H1 (cell line): ENCODE measurements around the gene TMEM14C. TPM values are rescaled to one million over a fixed set of nuclear protein-coding genes. Genes with fewer than 3 reads are reported as not detected.

Experiments used
- CHD7 ChIP-seq: fragments of 300-600 bp; sonication (generic); IDR thresholded peaks from 2 replicates; pipeline ENCODE4 v1.7.1; 2012; ENCODE audit warnings: low read length, moderate library complexity, mild to moderate bottlenecking, inconsistent platforms; ENCODE audit not compliant: insufficient replicate concordance
- EGR1 ChIP-seq: IDR thresholded peaks from 2 replicates; pipeline ENCODE4 v1.6.1; 2011; ENCODE audit warnings: low read depth, low read length, borderline replicate concordance
- JUN ChIP-seq: IDR thresholded peaks from 2 replicates; pipeline ENCODE4 v1.6.1; 2011; ENCODE audit warnings: low read depth, mild to moderate bottlenecking, improper control_type of control experiment, low read length
- PHF8 ChIP-seq: fragments of 200-600 bp; sonication (generic); conservative IDR thresholded peaks from 2 replicates; pipeline ENCODE4 v1.7.1; 2012; ENCODE audit warnings: low read depth, mild to moderate bottlenecking, inconsistent platforms, low read length, moderate library complexity
- POU5F1 ChIP-seq: IDR thresholded peaks from 2 replicates; pipeline ENCODE4 v1.6.1; 2011; ENCODE audit warnings: low read depth, mild to moderate bottlenecking, low read length, moderate library complexity
- SIRT6 ChIP-seq: IDR thresholded peaks from one replicate; pipeline ENCODE4 v1.7.1; 2012; ENCODE audit warnings: low read length, inconsistent platforms
- SIX5 ChIP-seq: IDR thresholded peaks from 2 replicates; pipeline ENCODE4 v1.6.1; 2011; ENCODE audit warnings: mild to moderate bottlenecking, low read depth, low read length
- polyA plus RNA-seq, 7 experiments: library from polyadenylated mRNA; depleted of rRNA in 3 of 7; stranded (reverse) in 5 of 7; unstranded in 2 of 7; fragments of >200 nt in 5 of 7; fragments of 200-250 nt in 2 of 7; gene quantifications; 1 replicate in 5 of 7; 2 replicates in 1 of 7; 4 replicates in 1 of 7; pipeline versions ENCODE4 v1.2.1 to v1.2.3, GENCODE V29; 2011 to 2013; ENCODE audit warnings: missing spikeins in 2 of 7, mixed read lengths in 2 of 7
- total RNA-seq: library from RNA; stranded (reverse); fragmentation: NEBNext Ultra II Directional; extraction: Animal tissue kit (Norgen Biotek cat#: 25700); gene quantifications from 2 replicates; pipeline ENCODE4 v1.2.1, GENCODE V29; 2021

Gene TMEM14C
- total and polyA plus RNA-seq, 2 of the 8 experiments (the other 6 are each of a cell fraction or from before 2014, with no cell fraction given), result 116 to 157 TPM

GRCh38 chr6:10723567-10723881, 654 bp downstream of the TMEM14C start (continued):
- TF ChIP-seq CHD7 (no peak), JUN (no peak), POU5F1 (no peak), SIRT6 (no peak), EGR1 (no peak), PHF8 (no peak), SIX5 (no peak)
